Ishikawa (cell line): ENCODE results near the gene KIF3A.

Experiments
- CEBPB ChIP-seq: IDR thresholded peaks from 2 replicates; pipeline ENCODE4 v1.6.1; 2012
- CREB1 ChIP-seq: IDR thresholded peaks from 2 replicates; pipeline ENCODE4 v1.6.1; 2012; ENCODE audit warnings: low read depth
- EGR1 ChIP-seq: IDR thresholded peaks from 2 replicates; pipeline ENCODE4 v1.6.1; 2012
- EP300 ChIP-seq: IDR thresholded peaks from 2 replicates; pipeline ENCODE4 v1.6.1; 2012; ENCODE audit warnings: borderline replicate concordance
- FOXM1 ChIP-seq: IDR thresholded peaks from 2 replicates; pipeline ENCODE4 v1.6.1; 2012; ENCODE audit warnings: low read depth, borderline replicate concordance
- MAX ChIP-seq: IDR thresholded peaks from 2 replicates; pipeline ENCODE4 v1.6.1; 2012
- NFIC ChIP-seq: IDR thresholded peaks from 2 replicates; pipeline ENCODE4 v1.6.1; 2012
- RAD21 ChIP-seq: IDR thresholded peaks from 2 replicates; pipeline ENCODE4 v1.6.1; 2012; ENCODE audit warnings: low read depth
- REST ChIP-seq: IDR thresholded peaks from 2 replicates; pipeline ENCODE4 v1.6.1; 2012; ENCODE audit warnings: low read depth, mild to moderate bottlenecking
- TAF1 ChIP-seq: IDR thresholded peaks from 2 replicates; pipeline ENCODE4 v1.6.1; 2012; ENCODE audit warnings: low read depth, mild to moderate bottlenecking
- TCF12 ChIP-seq: IDR thresholded peaks from 2 replicates; pipeline ENCODE4 v1.6.1; 2012; ENCODE audit warnings: low read depth
- TEAD4 ChIP-seq: IDR thresholded peaks from 2 replicates; pipeline ENCODE4 v1.6.1; 2012
- USF1 ChIP-seq: IDR thresholded peaks from 2 replicates; pipeline ENCODE4 v1.6.1; 2012
- YY1 ChIP-seq: IDR thresholded peaks from 2 replicates; pipeline ENCODE4 v1.6.1; 2012; ENCODE audit warnings: low read depth
- ZBTB7A ChIP-seq: IDR thresholded peaks from 2 replicates; pipeline ENCODE4 v1.6.1; 2012; ENCODE audit warnings: low read depth

The KIF3A gene

GRCh38 chr5:132664696-132665209, 72.6 kb downstream of the KIF3A start:
- no peak for TF ChIP-seq TCF12
- TF ChIP-seq NFIC, result no peak
- TF ChIP-seq TAF1, result no peak

- no peak for TF ChIP-seq MAX
Observed at GRCh38 chr5:132663771-132664695, 73.3 kb downstream of the KIF3A start.

DNA sequence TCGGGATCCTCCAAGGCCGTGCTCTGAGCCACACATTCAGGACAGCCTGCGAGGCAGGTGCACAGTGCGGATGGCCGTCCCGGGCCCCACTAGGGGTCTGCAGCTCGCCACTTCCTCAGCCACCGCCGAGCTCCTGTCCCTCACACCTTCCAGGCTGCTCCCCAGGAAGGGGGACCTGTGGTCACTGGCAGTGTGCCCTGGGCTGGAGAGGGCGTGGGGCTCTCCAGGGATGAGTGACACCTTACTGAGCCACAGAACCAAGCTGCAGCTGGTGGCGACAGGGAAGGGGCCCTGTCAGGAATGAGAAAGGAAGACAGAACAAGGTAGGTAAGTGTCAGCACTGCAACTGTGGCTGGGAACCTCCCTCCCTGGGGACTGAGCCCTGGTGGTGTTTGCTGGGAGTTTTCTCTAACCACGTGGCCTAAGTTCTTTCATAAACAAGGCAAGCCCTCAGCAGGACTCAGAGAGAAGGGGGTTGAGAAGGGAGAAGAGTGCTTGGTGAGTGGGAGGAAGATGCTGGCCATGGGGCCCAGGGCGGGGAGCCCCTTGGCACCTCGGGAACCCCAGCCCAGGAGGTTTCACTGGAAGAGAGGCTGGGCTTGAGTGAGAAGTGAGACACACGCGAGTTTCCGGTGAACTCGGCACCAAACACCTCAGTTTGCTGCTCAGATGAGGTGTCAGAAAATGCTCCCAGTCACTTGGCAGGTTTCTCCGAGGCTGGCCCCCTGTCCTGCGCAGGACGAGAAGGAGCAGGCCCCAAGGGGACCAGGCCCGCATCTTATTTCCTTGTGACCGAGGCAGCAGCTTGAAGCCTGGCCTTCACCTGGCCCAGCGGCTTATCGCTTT, 74.2 kb downstream of the KIF3A start:
- TF ChIP-seq EP300, result no peak
- TF ChIP-seq USF1, result peak; percentile 37; the same call in 1 of the 2 replicates
- TF ChIP-seq FOXM1, result no peak

GRCh38 chr5:132662004-132662401, 75.3 kb downstream of the KIF3A start:
- TF ChIP-seq EP300, result no peak
- no peak for TF ChIP-seq TAF1
- TF ChIP-seq EGR1, result no peak
- TF ChIP-seq CEBPB, result no peak
- TF ChIP-seq ZBTB7A, result no peak
- no peak for TF ChIP-seq RAD21
- no peak for TF ChIP-seq NFIC
- TF ChIP-seq USF1, result no peak
- no peak for TF ChIP-seq TEAD4
- no peak for TF ChIP-seq TCF12
- no peak for TF ChIP-seq YY1
- no peak for TF ChIP-seq CREB1
- TF ChIP-seq FOXM1, result no peak
- no peak for TF ChIP-seq MAX
- TF ChIP-seq REST, result no peak

DNA sequence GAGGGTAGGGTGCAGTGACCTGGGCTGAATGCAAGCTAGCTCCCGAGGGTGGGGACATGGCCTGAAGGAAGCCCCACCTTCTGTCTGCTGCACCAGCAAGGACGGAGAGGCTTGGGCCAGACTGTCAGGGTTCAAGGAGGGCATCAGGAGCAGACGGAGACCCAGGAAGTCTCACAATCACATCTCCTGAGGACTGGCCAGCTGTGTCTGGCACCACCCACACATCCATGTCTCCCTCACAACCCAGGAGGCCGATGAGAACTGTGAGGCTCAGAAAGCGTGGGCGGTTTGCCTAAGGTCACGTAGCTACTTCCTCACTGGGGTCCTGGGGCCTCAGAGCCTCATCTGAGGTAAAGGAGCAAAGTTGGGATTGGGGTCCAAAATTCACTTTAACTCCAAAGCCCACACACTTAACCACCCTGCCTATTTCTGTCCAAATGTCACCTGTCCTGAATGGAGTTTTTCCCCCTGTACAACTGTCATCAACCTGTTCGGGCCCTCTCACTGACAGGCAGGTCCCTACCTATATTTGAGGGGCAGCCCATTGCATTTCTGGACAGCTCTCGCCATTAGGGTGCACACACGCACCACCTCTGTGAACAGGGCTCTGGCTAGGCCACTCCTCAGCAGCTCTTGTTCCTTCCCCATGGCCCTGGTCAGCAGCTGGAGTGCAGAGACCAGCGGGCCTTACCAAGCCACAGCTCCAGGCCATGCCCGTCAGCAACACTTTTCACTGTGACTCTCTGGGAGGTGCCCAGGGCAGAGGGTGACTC, 75.9 kb downstream of the KIF3A start:
- TF ChIP-seq YY1 (no peak), RAD21 (peak; percentile 49; the same call in 1 of the 2 replicates), FOXM1 (no peak), CEBPB (no peak), EGR1 (no peak)

DNA sequence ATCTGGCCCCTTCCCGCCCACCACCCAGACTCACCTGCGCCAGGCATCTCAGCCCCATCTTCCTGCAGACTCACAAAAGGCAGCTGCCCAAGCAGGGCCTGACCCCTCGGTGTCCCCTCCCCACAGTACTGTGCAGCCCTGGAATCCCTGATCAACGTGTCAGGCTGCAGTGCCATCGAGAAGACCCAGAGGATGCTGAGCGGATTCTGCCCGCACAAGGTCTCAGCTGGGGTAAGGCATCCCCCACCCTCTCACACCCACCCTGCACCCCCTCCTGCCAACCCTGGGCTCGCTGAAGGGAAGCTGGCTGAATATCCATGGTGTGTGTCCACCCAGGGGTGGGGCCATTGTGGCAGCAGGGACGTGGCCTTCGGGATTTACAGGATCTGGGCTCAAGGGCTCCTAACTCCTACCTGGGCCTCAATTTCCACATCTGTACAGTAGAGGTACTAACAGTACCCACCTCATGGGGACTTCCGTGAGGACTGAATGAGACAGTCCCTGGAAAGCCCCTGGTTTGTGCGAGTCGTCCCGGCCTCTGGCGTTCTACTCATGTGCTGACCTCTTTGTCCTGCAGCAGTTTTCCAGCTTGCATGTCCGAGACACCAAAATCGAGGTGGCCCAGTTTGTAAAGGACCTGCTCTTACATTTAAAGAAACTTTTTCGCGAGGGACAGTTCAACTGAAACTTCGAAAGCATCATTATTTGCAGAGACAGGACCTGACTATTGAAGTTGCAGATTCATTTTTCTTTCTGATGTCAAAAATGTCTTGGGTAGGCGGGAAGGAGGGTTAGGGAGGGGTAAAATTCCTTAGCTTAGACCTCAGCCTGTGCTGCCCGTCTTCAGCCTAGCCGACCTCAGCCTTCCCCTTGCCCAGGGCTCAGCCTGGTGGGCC, 77.5 kb downstream of the KIF3A start:
- TF ChIP-seq EGR1, result no peak
- TF ChIP-seq MAX, result no peak
- no peak for TF ChIP-seq ZBTB7A
- no peak for TF ChIP-seq TCF12
- TF ChIP-seq USF1, result no peak
- no peak for TF ChIP-seq REST
- TF ChIP-seq FOXM1, result no peak
- TF ChIP-seq NFIC, result no peak
- no peak for TF ChIP-seq TAF1
- no peak for TF ChIP-seq YY1
- no peak for TF ChIP-seq RAD21
- no peak for TF ChIP-seq CREB1
- no peak for TF ChIP-seq TEAD4
- no peak for TF ChIP-seq EP300
